ENCODE data around the gene TANGO2.

DNA sequence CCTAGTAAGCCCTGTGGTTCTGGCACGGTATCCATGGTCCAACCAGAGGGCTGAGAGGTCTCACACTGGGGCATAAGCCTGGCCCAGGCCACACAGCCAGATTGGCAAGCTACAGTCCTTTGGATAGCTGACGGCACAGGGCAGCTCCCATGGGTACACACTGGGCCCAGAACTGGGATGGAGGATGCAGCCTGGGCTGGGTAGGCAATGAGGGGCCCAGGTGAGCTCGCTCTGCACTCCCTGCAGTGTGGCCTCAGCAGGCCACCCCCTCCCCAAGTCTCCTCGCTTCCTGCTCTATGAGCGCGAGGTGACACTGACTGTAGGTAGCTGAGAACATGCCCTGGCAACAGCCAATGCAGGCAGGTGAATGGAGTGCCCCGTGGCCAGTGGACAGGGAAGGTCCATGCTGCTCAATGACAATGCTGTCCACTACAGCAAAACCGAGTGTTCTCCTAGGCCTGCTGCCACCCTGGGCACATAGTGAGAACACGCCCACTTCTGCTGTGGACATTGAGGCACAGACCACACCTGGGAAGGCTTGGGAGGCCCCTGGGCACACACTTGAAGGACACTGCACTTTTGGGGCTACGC is 8.1 kb upstream of the TANGO2 start:
- no peak for TF ChIP-seq POLR2A (IDR thresholded peaks at IDR 0.05)
- TF ChIP-seq, protein P1, sequence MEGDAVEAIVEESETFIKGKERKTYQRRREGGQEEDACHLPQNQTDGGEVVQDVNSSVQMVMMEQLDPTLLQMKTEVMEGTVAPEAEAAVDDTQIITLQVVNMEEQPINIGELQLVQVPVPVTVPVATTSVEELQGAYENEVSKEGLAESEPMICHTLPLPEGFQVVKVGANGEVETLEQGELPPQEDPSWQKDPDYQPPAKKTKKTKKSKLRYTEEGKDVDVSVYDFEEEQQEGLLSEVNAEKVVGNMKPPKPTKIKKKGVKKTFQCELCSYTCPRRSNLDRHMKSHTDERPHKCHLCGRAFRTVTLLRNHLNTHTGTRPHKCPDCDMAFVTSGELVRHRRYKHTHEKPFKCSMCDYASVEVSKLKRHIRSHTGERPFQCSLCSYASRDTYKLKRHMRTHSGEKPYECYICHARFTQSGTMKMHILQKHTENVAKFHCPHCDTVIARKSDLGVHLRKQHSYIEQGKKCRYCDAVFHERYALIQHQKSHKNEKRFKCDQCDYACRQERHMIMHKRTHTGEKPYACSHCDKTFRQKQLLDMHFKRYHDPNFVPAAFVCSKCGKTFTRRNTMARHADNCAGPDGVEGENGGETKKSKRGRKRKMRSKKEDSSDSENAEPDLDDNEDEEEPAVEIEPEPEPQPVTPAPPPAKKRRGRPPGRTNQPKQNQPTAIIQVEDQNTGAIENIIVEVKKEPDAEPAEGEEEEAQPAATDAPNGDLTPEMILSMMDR (IDR thresholded peaks at IDR 0.05): no peak

Measured in lower leg skin (tissue), 3 donors.